Activated CD8-positive, alpha-beta memory T cell treated with anti-CD3 and anti-CD28 coated beads, Interleukin-2, amount 50 U/mL, for 1 hour (primary cell): ENCODE measurements around the gene FOXS1.

Source experiments
- DNase-seq: peaks from one replicate; pipeline ENCODE4 v3.0.0-alpha.2; 2020; ENCODE audit errors: extremely low read depth

FOXS1 gene

GRCh38 chr20:31845300-31845863 lies at the start of gene FOXS1:
Gene FOXS1 (minus strand): TSS chr20:31845604. CDS start chr20:31845542, 62 bp downstream.
- DNase-seq: no peak

GRCh38 chr20:31890646-31891045 lies 45.2 kb upstream of the FOXS1 start:
- no peak for DNase-seq

- no peak for DNase-seq
These were observed 38.4 kb upstream of the FOXS1 start for GRCh38 chr20:31883829-31884228.

GRCh38 chr20:31881945-31882344 lies 36.5 kb upstream of the FOXS1 start:
- DNase-seq: no peak

GRCh38 chr20:31879143-31879987 lies 34.0 kb upstream of the FOXS1 start:
- peak; percentile 49 for DNase-seq

- DNase-seq: no peak
These were observed 32.3 kb upstream of the FOXS1 start for GRCh38 chr20:31877684-31878083.

GRCh38 chr20:31875671-31876070 lies 30.3 kb upstream of the FOXS1 start:
- no peak for DNase-seq

- no peak for DNase-seq
These were observed 27.0 kb upstream of the FOXS1 start for GRCh38 chr20:31872406-31872805.

- no peak for DNase-seq
These were observed 26.2 kb upstream of the FOXS1 start for GRCh38 chr20:31871618-31871954.

GRCh38 chr20:31870726-31871617 lies 25.6 kb upstream of the FOXS1 start:
- no peak for DNase-seq

- no peak for DNase-seq
These were observed 24.7 kb upstream of the FOXS1 start, which contains the start of the genes DUSP15 and TTLL9 for GRCh38 chr20:31869942-31870725. Gene DUSP15 (minus strand): TSS chr20:31870527. CDS start chr20:31870337, 190 bp downstream. Gene TTLL9 (plus strand): TSS chr20:31870634. CDS start chr20:31871127, 493 bp downstream.

- DNase-seq: no peak
These were observed 24.2 kb upstream of the FOXS1 start for GRCh38 chr20:31869673-31869941.

GRCh38 chr20:31868853-31869672 lies 23.7 kb upstream of the FOXS1 start:
- no peak for DNase-seq

GRCh38 chr20:31866221-31866620 lies 20.8 kb upstream of the FOXS1 start:
- DNase-seq: no peak

GRCh38 chr20:31864521-31865400 lies 19.4 kb upstream of the FOXS1 start:
- no peak for DNase-seq

- no peak for DNase-seq
These were observed 18.1 kb upstream of the FOXS1 start for GRCh38 chr20:31863296-31864085.

- DNase-seq: no peak
These were observed 17.1 kb upstream of the FOXS1 start for GRCh38 chr20:31862506-31862905.

GRCh38 chr20:31862157-31862470 lies 16.7 kb upstream of the FOXS1 start:
- DNase-seq: no peak
